Measurements from ENCODE around the gene SIM2. TPM values are rescaled to one million over a fixed set of nuclear protein-coding genes. Genes with fewer than 3 reads are reported as not detected.

SIM2 gene
- total RNA-seq, 4 donors from 2014 or later: 0.42 TPM; not detected in 3

- no peak for TF ChIP-seq POLR2A (IDR thresholded peaks at IDR 0.05; ENCODE audit: low read depth)
- DNase-seq (ENCODE audit: extremely low spot score): no peak
- Histone ChIP-seq H3K4me1 (peaks cover 0 to 6% (median 0%) of the 10 kb centered on the region in 4 donors), H3K27ac (replicated peaks in 1 of 4) (no peak overlapping the region), H3K4me3 (no peak overlapping the region), H3K36me3 (no peaks in the 10 kb centered on the region), H3K9me3 (no peaks in the 10 kb centered on the region), H3K27me3 (no peaks in the 10 kb centered on the region)
- intact Hi-C loops (cut with DNase I): no loop called here
- WGBS: 96% methylated on average over 6 of the region's 6 CpGs
Observed at GRCh38 chr21:36780861-36781260, 81.9 kb downstream of the SIM2 start.

GRCh38 chr21:36783612-36784374 lies 84.9 kb downstream of the SIM2 start:
- peaks cover 0 to 6% (median 0%) of the 10 kb centered on the region in 4 donors for H3K4me1 ChIP-seq
- intact Hi-C loops (cut with DNase I): no loop called here
- H3K4me3 ChIP-seq: no peak overlapping the region
- no peaks in the 10 kb centered on the region for H3K9me3 ChIP-seq
- no peak overlapping the region for H3K27ac ChIP-seq (replicated peaks in 1 of 4)
- H3K27me3 ChIP-seq: no peaks in the 10 kb centered on the region
- WGBS: 97% methylated on average over 7 of the region's 8 CpGs
- no peaks in the 10 kb centered on the region for H3K36me3 ChIP-seq
- DNase-seq (ENCODE audit: extremely low spot score): no peak
- TF ChIP-seq POLR2A (IDR thresholded peaks at IDR 0.05; ENCODE audit: low read depth) (no peak), EP300 (IDR thresholded peaks at IDR 0.05) (no peak), POLR2AphosphoS5 (IDR thresholded peaks at IDR 0.05) (no peak), CTCF (IDR thresholded peaks at IDR 0.05) (no peak)

GRCh38 chr21:36784947-36785346 lies 86.0 kb downstream of the SIM2 start:
- no peaks in the 10 kb centered on the region for H3K9me3 ChIP-seq
- H3K27me3 ChIP-seq: no peaks in the 10 kb centered on the region
- H3K4me1 ChIP-seq: peaks cover 0 to 6% (median 0%) of the 10 kb centered on the region in 4 donors
- 93% methylated on average over 12 of the region's 12 CpGs for WGBS
- intact Hi-C loops (cut with DNase I): no loop called here
- no peak overlapping the region for H3K27ac ChIP-seq (replicated peaks in 1 of 4)
- no peak for TF ChIP-seq POLR2AphosphoS5 (IDR thresholded peaks at IDR 0.05)
- no peak for TF ChIP-seq CTCF (IDR thresholded peaks at IDR 0.05)
- TF ChIP-seq EP300 (IDR thresholded peaks at IDR 0.05): no peak
- no peak for TF ChIP-seq POLR2A (IDR thresholded peaks at IDR 0.05; ENCODE audit: low read depth)
- H3K36me3 ChIP-seq: no peaks in the 10 kb centered on the region
- no peak for DNase-seq (ENCODE audit: extremely low spot score)
- no peak overlapping the region for H3K4me3 ChIP-seq

GRCh38 chr21:36785615-36786014 lies 86.7 kb downstream of the SIM2 start:
- Histone ChIP-seq H3K36me3 (no peaks in the 10 kb centered on the region), H3K27ac (replicated peaks in 1 of 4) (no peak overlapping the region), H3K4me3 (no peak overlapping the region), H3K27me3 (no peaks in the 10 kb centered on the region), H3K9me3 (no peaks in the 10 kb centered on the region), H3K4me1 (peaks cover 0 to 6% (median 0%) of the 10 kb centered on the region in 4 donors)
- 88% methylated on average over 2 of the region's 2 CpGs for WGBS
- no peak for DNase-seq (ENCODE audit: extremely low spot score)
- intact Hi-C loops (cut with DNase I): no loop called here
- TF ChIP-seq CTCF (IDR thresholded peaks at IDR 0.05): no peak
- no peak for TF ChIP-seq EP300 (IDR thresholded peaks at IDR 0.05)
- TF ChIP-seq POLR2AphosphoS5 (IDR thresholded peaks at IDR 0.05): no peak
- TF ChIP-seq POLR2A (IDR thresholded peaks at IDR 0.05; ENCODE audit: low read depth): no peak

- H3K36me3 ChIP-seq: no peaks in the 10 kb centered on the region
- H3K27ac ChIP-seq (replicated peaks in 1 of 4): no peak overlapping the region
- TF ChIP-seq POLR2A (IDR thresholded peaks at IDR 0.05; ENCODE audit: low read depth) (no peak), POLR2AphosphoS5 (IDR thresholded peaks at IDR 0.05) (no peak), EP300 (IDR thresholded peaks at IDR 0.05) (no peak), CTCF (IDR thresholded peaks at IDR 0.05) (no peak)
- no peaks in the 10 kb centered on the region for H3K9me3 ChIP-seq
- intact Hi-C loops (cut with DNase I): no loop called here
- WGBS: 90% methylated on average over 4 of the region's 4 CpGs
- no peaks in the 10 kb centered on the region for H3K27me3 ChIP-seq
- no peak overlapping the region for H3K4me3 ChIP-seq
- peaks cover 0 to 6% (median 0%) of the 10 kb centered on the region in 4 donors for H3K4me1 ChIP-seq
- DNase-seq (ENCODE audit: extremely low spot score): no peak
Observed at GRCh38 chr21:36786186-36786585, 87.3 kb downstream of the SIM2 start.
